ENCODE data around the gene VPS13C. TPM values are rescaled to one million over a fixed set of nuclear protein-coding genes. Genes with fewer than 3 reads are reported as not detected.

The VPS13C gene
- total RNA-seq (100 to 1,000 TPM in 4 of 5 donors, 10 to 100 TPM in 1; 58.3 to 207 (median 125) TPM), polyA plus RNA-seq (10 to 100 TPM in 1 of 3 donors, 1 to 10 TPM in 2; 5.4 to 11.0 (median 8.1) TPM)
- long read RNA-seq, donor 1, result 0 reads
- long read RNA-seq, donor 2, partial matches to known transcripts, result 0 of 1 reads
- long read RNA-seq, donor 2, other reads (novel, unspliced or antisense), result 0 of 1 reads
- long read RNA-seq, donor 3, result 0 reads
- long read RNA-seq, donor 4, result 0 reads
- long read RNA-seq, donor 5, result 0 reads
- long read RNA-seq, donor 6, partial matches to known transcripts, result 0 of 2 reads
- long read RNA-seq, donor 6, other reads (novel, unspliced or antisense), result 0 of 2 reads
- long read RNA-seq, donor 7, partial matches to known transcripts, result 0 of 1 reads
- long read RNA-seq, donor 7, other reads (novel, unspliced or antisense), result 0 of 1 reads
- long read RNA-seq, donor 8, partial matches to known transcripts, result 0 of 1 reads
- long read RNA-seq, donor 8, other reads (novel, unspliced or antisense), result 0 of 1 reads
- long read RNA-seq, donor 9, partial matches to known transcripts, result 0 of 1 reads
- long read RNA-seq, donor 9, other reads (novel, unspliced or antisense), result 0 of 1 reads
- long read RNA-seq, donor 10, result 0 reads

- H3K27ac ChIP-seq, result peak within 1 kb of the TSS; percentile 89 to 99 (median 95)
- H3K4me1 ChIP-seq, result peaks cover 8 to 48% (median 32%) of the 10 kb centered on the region in 4 donors
- DNase-seq, result peak; percentile 93 to 98
- 0 to 1% (median 0%) methylated on average over 18 to 73 of the region's 73 CpGs for WGBS, 5 donors
- H3K27me3 ChIP-seq, result no peaks in the 10 kb centered on the region
- H3K4me3 ChIP-seq, result peak within 1 kb of the TSS; percentile 64 to 93 (median 75)
- no peaks in the 10 kb centered on the region for H3K36me3 ChIP-seq
- intact Hi-C loops (cut with DNase I; ENCODE audit: low total_unique reads), result no loop called here
- TF ChIP-seq POLR2A (IDR thresholded peaks at IDR 0.05) (peak in 1 of 4 donors; percentile 60), EP300 (IDR thresholded peaks at IDR 0.05) (no peak), POLR2AphosphoS5 (IDR thresholded peaks at IDR 0.05) (peak; percentile 88 to 89 (median 89)), CTCF (IDR thresholded peaks at IDR 0.05) (peak in 5 of 7 experiments; percentile 67 to 88 (median 75))
- H3K9me3 ChIP-seq, result no peaks in the 10 kb centered on the region
These were observed at the start of gene VPS13C for GRCh38 chr15:62060113-62060895. VPS13C (minus strand) TSS chr15:62060447; CDS start chr15:62060374, 73 bp downstream.

GRCh38 chr15:62109437-62109836 lies 49.2 kb upstream of the VPS13C start:
- TF ChIP-seq POLR2A (IDR thresholded peaks at IDR 0.05) (no peak), POLR2AphosphoS5 (IDR thresholded peaks at IDR 0.05) (no peak), CTCF (IDR thresholded peaks at IDR 0.05) (no peak), EP300 (IDR thresholded peaks at IDR 0.05) (no peak)
- peak overlapping the region in 1 of 5 donors; percentile 75 for H3K27ac ChIP-seq
- H3K4me3 ChIP-seq, result no peak overlapping the region
- peaks cover 0 to 40% (median 22%) of the 10 kb centered on the region in 4 donors for H3K4me1 ChIP-seq
- no peaks in the 10 kb centered on the region for H3K36me3 ChIP-seq
- no peaks in the 10 kb centered on the region for H3K27me3 ChIP-seq
- 78 to 96% (median 91%) methylated on average over 1 of the region's 1 CpG for WGBS, 5 donors
- intact Hi-C loops (cut with DNase I; ENCODE audit: low total_unique reads), result no loop called here
- DNase-seq, result no peak
- H3K9me3 ChIP-seq, result no peaks in the 10 kb centered on the region

GRCh38 chr15:62108411-62108810 lies 48.2 kb upstream of the VPS13C start:
- WGBS, 5 donors, result 65 to 72% (median 67%) methylated on average over 2 of the region's 2 CpGs
- Histone ChIP-seq H3K4me1 (peaks cover 0 to 35% (median 19%) of the 10 kb centered on the region in 4 donors), H3K27ac (no peak overlapping the region), H3K27me3 (no peaks in the 10 kb centered on the region), H3K4me3 (no peak overlapping the region), H3K36me3 (no peaks in the 10 kb centered on the region), H3K9me3 (no peaks in the 10 kb centered on the region)
- intact Hi-C loops (cut with DNase I; ENCODE audit: low total_unique reads), result no loop called here
- no peak for DNase-seq
- no peak for TF ChIP-seq POLR2AphosphoS5 (IDR thresholded peaks at IDR 0.05)
- no peak for TF ChIP-seq CTCF (IDR thresholded peaks at IDR 0.05)
- no peak for TF ChIP-seq EP300 (IDR thresholded peaks at IDR 0.05)
- no peak for TF ChIP-seq POLR2A (IDR thresholded peaks at IDR 0.05)

GRCh38 chr15:62107571-62108121 lies 47.4 kb upstream of the VPS13C start:
- Histone ChIP-seq H3K9me3 (no peaks in the 10 kb centered on the region), H3K27ac (peak overlapping the region in 1 of 5 donors; percentile 39), H3K36me3 (no peaks in the 10 kb centered on the region), H3K27me3 (no peaks in the 10 kb centered on the region), H3K4me3 (no peak overlapping the region), H3K4me1 (peaks cover 0 to 29% (median 16%) of the 10 kb centered on the region in 4 donors)
- TF ChIP-seq POLR2AphosphoS5 (IDR thresholded peaks at IDR 0.05) (no peak), POLR2A (IDR thresholded peaks at IDR 0.05) (no peak), CTCF (IDR thresholded peaks at IDR 0.05) (no peak), EP300 (IDR thresholded peaks at IDR 0.05) (no peak)
- no peak for DNase-seq
- WGBS, 5 donors, result 37 to 70% (median 51%) methylated on average over 2 of the region's 2 CpGs
- intact Hi-C loops (cut with DNase I; ENCODE audit: low total_unique reads), result no loop called here

All from stomach (tissue), 19 donors.